K562 (cell line): ENCODE measurements around the gene AFF3.
A peak's percentile ranks its signal among the peaks of the same experiment; 100 is the strongest.

Experiments used
- CAMTA2 ChIP-seq: fragments of 250-450 bp; sonication (Bioruptor Pico); conservative IDR thresholded peaks from 2 replicates; pipeline ENCODE4 v1.5.1; 2022
- CTCF ChIP-seq, 3 experiments: IDR thresholded peaks in 2 of 3; conservative IDR thresholded peaks in 1 of 3; 2 replicates each; pipeline ENCODE4 v1.5.1; 2011 to 2012; ENCODE audit warnings: low read length in 3 of 3, mild to moderate bottlenecking in 3 of 3, control low read depth in 2 of 3, improper control_type of control experiment in 1 of 3, inconsistent platforms in 1 of 3, low read depth in 1 of 3, mixed read lengths in 1 of 3, moderate library complexity in 1 of 3; ENCODE audit not compliant: insufficient read depth in 2 of 3
- ESRRA ChIP-seq: fragments of 450-650 bp; IDR thresholded peaks from 2 replicates; pipeline ENCODE4 v1.6.1; 2014; ENCODE audit warnings: low read depth, mild to moderate bottlenecking, moderate library complexity, borderline replicate concordance
- MAX ChIP-seq: sonication (generic); formaldehyde crosslinking; IDR thresholded peaks from 2 replicates; pipeline ENCODE4 v1.9.0; 2022; ENCODE audit warnings: mild to moderate bottlenecking, missing genetic modification reagents
- SRF ChIP-seq, 2 experiments: fragments of 250-450, 450-650 bp in 1 of 2; sonication (Bioruptor Pico) in 1 of 2; sonication (generic) in 1 of 2; formaldehyde crosslinking; IDR thresholded peaks; 2 replicates each; pipeline versions ENCODE4 v1.5.0 to v1.5.1; 2020 to 2022; ENCODE audit warnings: mild to moderate bottlenecking in 1 of 2, missing genetic modification reagents in 1 of 2
- TCF7 ChIP-seq: sonication (generic); IDR thresholded peaks from 2 replicates; pipeline ENCODE4 v1.6.1; 2016; ENCODE audit warnings: antibody characterized with exemption, borderline replicate concordance
- ZBTB43 ChIP-seq: sonication (generic); formaldehyde crosslinking; IDR thresholded peaks from 2 replicates; pipeline ENCODE4 v1.8.0; 2023; ENCODE audit warnings: mild to moderate bottlenecking, missing genetic modification reagents
- ZNF140 ChIP-seq: fragments of 250-450 bp; sonication (Bioruptor Pico); IDR thresholded peaks from 2 replicates; pipeline ENCODE4 v1.8.0; 2021; ENCODE audit warnings: moderate library complexity, mild to moderate bottlenecking, inconsistent platforms
- ZNF354B ChIP-seq: fragments of 250-450 bp; sonication (Bioruptor Pico); IDR thresholded peaks from 2 replicates; pipeline ENCODE4 v1.4.0; 2020

- TF ChIP-seq ZNF140 (CRISPR knock-in tag), result no peak
- TF ChIP-seq CTCF (IDR thresholded peaks at IDR 0.05 in 2 of 3, conservative IDR thresholded peaks at IDR 0.05 in 1 of 3; ENCODE audit: insufficient read depth in 2 of 3, low read depth in 1 of 3, low read length in 3 of 3), result peak in 1 of 3 experiments; percentile 10; a peak in 1 of 6 replicates
- no peak for TF ChIP-seq SRF (CRISPR knock-in tag; IDR thresholded peaks at IDR 0.05)
- TF ChIP-seq CAMTA2, result no peak
- TF ChIP-seq ZNF354B (CRISPR knock-in tag), result no peak
- TF ChIP-seq ESRRA, result no peak
- TF ChIP-seq MAX (CRISPR knock-in tag), result no peak
- TF ChIP-seq TCF7, result no peak
- no peak for TF ChIP-seq ZBTB43 (CRISPR knock-in tag)
Measured at GRCh38 chr2:99677814-99678213, 464.6 kb downstream of the AFF3 start.
